ENCODE results near the gene ADRA2B. TPM values are rescaled to one million over a fixed set of nuclear protein-coding genes. Genes with fewer than 3 reads are reported as not detected.

The ADRA2B gene
- total RNA-seq, 1 experiment from 2014 or later, result 2.7 TPM

- no peak overlapping the region for H3T11ph ChIP-seq (ENCODE audit: low read length)
- no peaks in the 10 kb centered on the region for H3K4me1 ChIP-seq (ENCODE audit: insufficient read depth, low read length)
- H4K5ac ChIP-seq (ENCODE audit: insufficient read length, low read depth, low read length), result no peak overlapping the region
- no peak overlapping the region for H2AK5ac ChIP-seq (ENCODE audit: insufficient read length, low read length)
- no peaks in the 10 kb centered on the region for H3K79me1 ChIP-seq (ENCODE audit: insufficient read depth, low read depth, low read length, poor library complexity, severe bottlenecking)
- H2AFZ ChIP-seq (ENCODE audit: low read length), result no peak overlapping the region
- no peak overlapping the region for H3K56ac ChIP-seq (ENCODE audit: insufficient read length, low read depth, low read length)
- no peak overlapping the region for H3K14ac ChIP-seq (ENCODE audit: insufficient read depth, low read length)
- no peak overlapping the region for H3K4me2 ChIP-seq (ENCODE audit: insufficient read depth, insufficient read length, low read length)
- H3K18ac ChIP-seq (ENCODE audit: insufficient read length, low read depth, low read length), result no peak overlapping the region
- Mint-ChIP-seq H3K4me1 (no peaks in the 10 kb centered on the region), H3K27me3 (ENCODE audit: low read depth) (peaks cover 7% of the 10 kb centered on the region; the same call in 1 of the 2 replicates), H3K9me3 (peaks cover 0 to 2% of the 10 kb centered on the region in 2 experiments; a peak in 1 of 5 replicates), H3K36me3 (ENCODE audit: insufficient read depth in 1 of 3, low read depth in 3 of 3) (no peaks in the 10 kb centered on the region; a peak in 1 of 7 replicates), H3K27ac (no peak overlapping the region; a peak in 3 of 7 replicates), H3K4me3 (no peak overlapping the region)
- no peak overlapping the region for H2BK20ac ChIP-seq (ENCODE audit: low read depth, low read length, poor library complexity, severe bottlenecking)
- H2BK5ac ChIP-seq (ENCODE audit: insufficient read length, low read length), result no peak overlapping the region
- no peaks in the 10 kb centered on the region for H4K20me1 ChIP-seq (ENCODE audit: control insufficient read depth, insufficient read depth, insufficient read length)
- no peaks in the 10 kb centered on the region for H3K79me2 ChIP-seq (ENCODE audit: insufficient read depth, low read length)
- no peak overlapping the region for H4K91ac ChIP-seq (ENCODE audit: insufficient read length, low read depth, low read length)
- no peak overlapping the region for H2BK15ac ChIP-seq (ENCODE audit: low read depth, low read length)
- DNase-seq, result no peak
- H2BK120ac ChIP-seq (ENCODE audit: low read depth, low read length, poor library complexity, severe bottlenecking), result no peak overlapping the region
- H3K27ac ChIP-seq (ENCODE audit: insufficient read length, low read depth, low read length), result no peak overlapping the region
- H3K23me2 ChIP-seq (ENCODE audit: insufficient read length, low read depth, low read length, poor library complexity, severe bottlenecking), result no peaks in the 10 kb centered on the region
- no peak overlapping the region for H3K9ac ChIP-seq (ENCODE audit: extremely low read depth, insufficient read length, low read length)
- no peak overlapping the region for H4K8ac ChIP-seq (replicated peaks; ENCODE audit: insufficient read length, low read depth, low read length)
- TF ChIP-seq, protein P1, sequence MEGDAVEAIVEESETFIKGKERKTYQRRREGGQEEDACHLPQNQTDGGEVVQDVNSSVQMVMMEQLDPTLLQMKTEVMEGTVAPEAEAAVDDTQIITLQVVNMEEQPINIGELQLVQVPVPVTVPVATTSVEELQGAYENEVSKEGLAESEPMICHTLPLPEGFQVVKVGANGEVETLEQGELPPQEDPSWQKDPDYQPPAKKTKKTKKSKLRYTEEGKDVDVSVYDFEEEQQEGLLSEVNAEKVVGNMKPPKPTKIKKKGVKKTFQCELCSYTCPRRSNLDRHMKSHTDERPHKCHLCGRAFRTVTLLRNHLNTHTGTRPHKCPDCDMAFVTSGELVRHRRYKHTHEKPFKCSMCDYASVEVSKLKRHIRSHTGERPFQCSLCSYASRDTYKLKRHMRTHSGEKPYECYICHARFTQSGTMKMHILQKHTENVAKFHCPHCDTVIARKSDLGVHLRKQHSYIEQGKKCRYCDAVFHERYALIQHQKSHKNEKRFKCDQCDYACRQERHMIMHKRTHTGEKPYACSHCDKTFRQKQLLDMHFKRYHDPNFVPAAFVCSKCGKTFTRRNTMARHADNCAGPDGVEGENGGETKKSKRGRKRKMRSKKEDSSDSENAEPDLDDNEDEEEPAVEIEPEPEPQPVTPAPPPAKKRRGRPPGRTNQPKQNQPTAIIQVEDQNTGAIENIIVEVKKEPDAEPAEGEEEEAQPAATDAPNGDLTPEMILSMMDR (conservative IDR thresholded peaks at IDR 0.05), result no peak
- no peaks in the 10 kb centered on the region for H3K27me3 ChIP-seq (ENCODE audit: insufficient read depth, low read length)
- H3K4ac ChIP-seq (ENCODE audit: low read depth, low read length), result no peak overlapping the region
- no peak overlapping the region for H2BK12ac ChIP-seq (ENCODE audit: insufficient read length, low read depth, low read length)
- no peak overlapping the region for H3K23ac ChIP-seq (ENCODE audit: insufficient read length, low read depth, low read length)
- H3K9me3 ChIP-seq (ENCODE audit: control insufficient read depth, low read depth, low read length), result no peaks in the 10 kb centered on the region
- no CpG with 5 or more reads among the region's 9 CpGs for WGBS (ENCODE audit: extremely low coverage, insufficient read length, low lambda C conversion rate)
These were observed 33.1 kb downstream of the ADRA2B start for GRCh38 chr2:96083064-96083939.

Data from H9 (cell line).